DND-41 (cell line): Measurements from ENCODE around the gene ZNF550.
"Not testable (repeated sequence)": the region's sequence is repeated elsewhere in the genome, so short reads cannot be mapped to it uniquely, and the experiment has no call there.

Source experiments
- ATAC-seq: fragments of 200-7000 bp; cut with Tn5 transposase; 3 replicates; pipeline ENCODE4 v1.9.1; 2021; ENCODE audit warnings: low read depth; ENCODE audit not compliant: insufficient read depth
- DNase-seq: peaks from one replicate; pipeline ENCODE4 v3.0.0-alpha.2; 2020
- H2AFZ ChIP-seq: 2 replicates; pipeline ENCODE4 v1.6.0; 2012; ENCODE audit warnings: low read depth, low read length
- H3K27ac ChIP-seq: 2 replicates; pipeline ENCODE4 v1.5.1; 2012; ENCODE audit warnings: low read length, inconsistent platforms
- H3K27me3 ChIP-seq: fragments of 200-600 bp; sonication (generic); 2 replicates; pipeline ENCODE4 v1.6.0; 2012; ENCODE audit warnings: low read length, mild to moderate bottlenecking, inconsistent platforms; ENCODE audit not compliant: insufficient read depth, poor library complexity
- H3K36me3 ChIP-seq: 2 replicates; pipeline ENCODE4 v1.5.1; 2012; ENCODE audit warnings: low read length, inconsistent platforms; ENCODE audit not compliant: insufficient read depth
- H3K4me1 ChIP-seq: 2 replicates; pipeline ENCODE4 v1.5.1; 2012; ENCODE audit warnings: mild to moderate bottlenecking, low read length; ENCODE audit not compliant: insufficient read depth
- H3K4me2 ChIP-seq: 2 replicates; pipeline ENCODE4 v1.6.0; 2012; ENCODE audit warnings: mild to moderate bottlenecking, moderate library complexity, low read length, inconsistent platforms; ENCODE audit not compliant: insufficient read depth
- H3K4me3 ChIP-seq, 2 experiments: fragments of 200-600 bp in 1 of 2; shearing (Covaris generic) in 1 of 2; 2 replicates each; pipeline ENCODE4 v1.5.1; 2012 to 2016; ENCODE audit warnings: inconsistent platforms in 2 of 2, low read length in 2 of 2, mild to moderate bottlenecking in 2 of 2, low read depth in 1 of 2, moderate library complexity in 1 of 2
- H3K79me2 ChIP-seq: 2 replicates; pipeline ENCODE4 v1.6.0; 2012; ENCODE audit warnings: low read length, inconsistent platforms; ENCODE audit not compliant: insufficient read depth
- H3K9ac ChIP-seq: 2 replicates; pipeline ENCODE4 v1.6.0; 2012; ENCODE audit warnings: low read depth, mild to moderate bottlenecking, inconsistent platforms, low read length, moderate library complexity
- H3K9me3 ChIP-seq: 2 replicates; pipeline ENCODE4 v1.5.1; 2012; ENCODE audit warnings: low read length, moderate library complexity, mild to moderate bottlenecking, inconsistent platforms; ENCODE audit not compliant: insufficient read depth, severe bottlenecking
- H4K20me1 ChIP-seq: 2 replicates; pipeline ENCODE4 v1.6.0; 2012; ENCODE audit warnings: low read length; ENCODE audit not compliant: insufficient read depth
- EZH2 ChIP-seq: IDR thresholded peaks from 3 replicates; pipeline ENCODE4 v1.6.1; 2012; ENCODE audit warnings: borderline replicate concordance, low read depth, mild to moderate bottlenecking, moderate library complexity, low read length, inconsistent platforms; ENCODE audit not compliant: severe bottlenecking
- TF ChIP-seq, protein P1 (sequence below): IDR thresholded peaks from 2 replicates; pipeline ENCODE4 v1.5.1; 2012; ENCODE audit warnings: borderline replicate concordance, low read length, moderate library complexity, mild to moderate bottlenecking; ENCODE audit not compliant: poor library complexity, severe bottlenecking; ENCODE audit errors: extremely low read depth

Gene ZNF550

DNA sequence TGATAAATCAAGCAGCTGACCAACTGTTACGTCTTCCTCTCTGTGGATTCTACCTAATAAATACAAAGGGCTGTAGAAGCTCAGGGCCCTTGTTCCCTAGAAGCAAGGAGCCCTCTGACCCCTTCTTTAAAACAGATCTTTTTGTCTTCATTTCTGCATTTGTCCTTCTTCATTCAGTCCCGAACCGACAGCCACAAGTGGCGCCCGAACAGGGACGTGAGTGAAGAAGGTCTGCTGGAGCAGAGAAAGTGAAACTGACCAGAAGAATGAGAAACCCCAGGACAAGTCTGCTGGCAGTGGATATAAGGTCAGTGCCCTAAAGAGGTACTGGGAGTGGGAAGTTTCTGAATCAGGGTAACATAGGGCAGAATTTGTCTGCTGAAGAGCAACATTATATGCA lies 46.8 kb downstream of the ZNF550 start:
- Histone ChIP-seq H3K9me3 (peaks cover 48% of the 10 kb centered on the region), H2AFZ (no peak overlapping the region), H3K27ac (no peak overlapping the region), H3K4me1 (no peaks in the 10 kb centered on the region), H4K20me1 (no peaks in the 10 kb centered on the region), H3K4me3 (no peak overlapping the region), H3K9ac (no peak overlapping the region), H3K79me2 (no peaks in the 10 kb centered on the region), H3K4me2 (no peak overlapping the region), H3K27me3 (no peaks in the 10 kb centered on the region), H3K36me3 (peaks cover 35% of the 10 kb centered on the region)
- DNase-seq (peak; percentile 56), ATAC-seq (no peak)
- TF ChIP-seq EZH2: no peak

DNA sequence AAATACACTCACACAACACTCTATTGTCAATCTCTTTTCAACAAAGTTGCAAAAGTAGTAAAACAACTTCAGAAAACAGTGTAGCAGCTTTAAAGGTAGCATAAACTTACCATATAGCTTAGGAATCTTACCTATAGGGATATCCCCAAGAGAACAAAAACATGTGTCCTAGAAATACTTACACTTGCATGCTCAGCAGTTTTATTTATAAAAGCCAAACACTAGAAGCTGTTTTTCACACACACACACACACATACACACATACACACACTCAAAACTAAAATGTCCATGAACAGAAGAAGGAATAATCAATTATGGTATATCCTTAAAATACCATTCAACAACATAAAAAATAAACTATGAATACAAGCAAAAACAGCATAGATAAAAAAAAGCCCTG lies 48.2 kb downstream of the ZNF550 start:
- no peak for DNase-seq
- TF ChIP-seq, protein P1, sequence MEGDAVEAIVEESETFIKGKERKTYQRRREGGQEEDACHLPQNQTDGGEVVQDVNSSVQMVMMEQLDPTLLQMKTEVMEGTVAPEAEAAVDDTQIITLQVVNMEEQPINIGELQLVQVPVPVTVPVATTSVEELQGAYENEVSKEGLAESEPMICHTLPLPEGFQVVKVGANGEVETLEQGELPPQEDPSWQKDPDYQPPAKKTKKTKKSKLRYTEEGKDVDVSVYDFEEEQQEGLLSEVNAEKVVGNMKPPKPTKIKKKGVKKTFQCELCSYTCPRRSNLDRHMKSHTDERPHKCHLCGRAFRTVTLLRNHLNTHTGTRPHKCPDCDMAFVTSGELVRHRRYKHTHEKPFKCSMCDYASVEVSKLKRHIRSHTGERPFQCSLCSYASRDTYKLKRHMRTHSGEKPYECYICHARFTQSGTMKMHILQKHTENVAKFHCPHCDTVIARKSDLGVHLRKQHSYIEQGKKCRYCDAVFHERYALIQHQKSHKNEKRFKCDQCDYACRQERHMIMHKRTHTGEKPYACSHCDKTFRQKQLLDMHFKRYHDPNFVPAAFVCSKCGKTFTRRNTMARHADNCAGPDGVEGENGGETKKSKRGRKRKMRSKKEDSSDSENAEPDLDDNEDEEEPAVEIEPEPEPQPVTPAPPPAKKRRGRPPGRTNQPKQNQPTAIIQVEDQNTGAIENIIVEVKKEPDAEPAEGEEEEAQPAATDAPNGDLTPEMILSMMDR: no peak
- no peak for TF ChIP-seq EZH2
- H3K36me3 ChIP-seq: peaks cover 48% of the 10 kb centered on the region
- no peak for ATAC-seq
- H3K79me2 ChIP-seq: no peaks in the 10 kb centered on the region
- no peaks in the 10 kb centered on the region for H3K4me1 ChIP-seq
- no peak overlapping the region for H3K27ac ChIP-seq
- H3K27me3 ChIP-seq: no peaks in the 10 kb centered on the region
- no peak overlapping the region for H3K4me2 ChIP-seq
- H4K20me1 ChIP-seq: no peaks in the 10 kb centered on the region
- no peak overlapping the region for H3K4me3 ChIP-seq
- H3K9me3 ChIP-seq: peaks cover 57% of the 10 kb centered on the region
- no peak overlapping the region for H2AFZ ChIP-seq
- H3K9ac ChIP-seq: no peak overlapping the region

DNA sequence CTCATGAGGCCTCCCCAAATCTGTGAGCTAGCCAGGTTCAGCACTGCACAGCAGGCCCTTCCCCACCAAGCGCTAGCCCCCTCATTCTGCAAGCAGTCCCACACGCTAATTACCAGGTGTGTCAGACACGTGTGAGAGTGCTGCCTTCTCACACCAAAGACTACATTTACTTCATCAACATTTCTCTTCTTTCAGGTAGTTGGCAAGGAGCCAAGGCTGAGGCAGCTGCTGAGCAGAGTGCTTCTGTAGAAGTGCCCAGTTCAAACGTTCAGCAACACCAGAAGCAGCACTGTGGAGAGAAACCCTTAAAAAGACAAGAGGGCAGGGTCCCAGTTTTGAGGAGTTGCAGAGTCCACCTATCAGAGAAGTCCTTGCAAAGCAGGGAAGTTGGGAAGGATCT lies 53.5 kb downstream of the ZNF550 start:
- H3K36me3 ChIP-seq: peaks cover 66% of the 10 kb centered on the region
- no peak overlapping the region for H3K27ac ChIP-seq
- no peak overlapping the region for H3K9ac ChIP-seq
- DNase-seq (no peak), ATAC-seq (no peak)
- no peak overlapping the region for H3K4me2 ChIP-seq
- H3K27me3 ChIP-seq: no peaks in the 10 kb centered on the region
- H3K79me2 ChIP-seq: peaks cover 28% of the 10 kb centered on the region
- H2AFZ ChIP-seq: no peak overlapping the region
- no peaks in the 10 kb centered on the region for H4K20me1 ChIP-seq
- no peak overlapping the region for H3K4me3 ChIP-seq
- no peak for TF ChIP-seq EZH2
- TF ChIP-seq, protein P1: no peak
- H3K4me1 ChIP-seq: peaks cover 5% of the 10 kb centered on the region
- H3K9me3 ChIP-seq: peaks cover 53% of the 10 kb centered on the region

DNA sequence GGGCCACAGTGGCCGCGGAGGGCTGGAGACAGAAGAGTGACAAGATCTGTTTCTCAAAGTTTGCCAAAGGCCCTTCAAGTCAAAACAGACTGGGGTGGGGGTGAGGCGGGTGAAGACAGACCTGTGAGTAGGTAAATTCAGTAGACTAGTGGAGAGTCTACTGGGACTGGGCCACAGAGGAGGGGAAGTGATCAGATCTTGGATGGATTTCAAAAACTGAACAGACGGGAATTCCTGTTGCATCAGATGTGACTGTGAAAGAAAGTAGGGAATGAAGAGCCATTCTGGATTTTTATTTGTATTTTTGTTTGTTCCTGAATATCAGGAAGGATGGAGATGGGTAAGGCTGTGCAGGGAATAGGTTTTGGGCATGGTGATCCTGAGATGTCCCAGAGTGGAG lies 59.3 kb downstream of the ZNF550 start:
- DNase-seq, H2AFZ ChIP-seq, ATAC-seq, H4K20me1 ChIP-seq, H3K27me3 ChIP-seq: not testable (repeated sequence)
- peaks cover 37% of the 10 kb centered on the region for H3K9me3 ChIP-seq
- peak overlapping the region; percentile 17; the same call in 1 of the 2 replicates for H3K27ac ChIP-seq
- peaks cover 20% of the 10 kb centered on the region for H3K4me1 ChIP-seq
- peak overlapping the region; percentile 65 for H3K9ac ChIP-seq
- H3K36me3 ChIP-seq: peaks cover 44% of the 10 kb centered on the region
- H3K4me3 ChIP-seq: peak overlapping the region; percentile 37 to 57; a peak in 3 of 4 replicates
- H3K79me2 ChIP-seq: peaks cover 39% of the 10 kb centered on the region
- peak overlapping the region; percentile 68 for H3K4me2 ChIP-seq

DNA sequence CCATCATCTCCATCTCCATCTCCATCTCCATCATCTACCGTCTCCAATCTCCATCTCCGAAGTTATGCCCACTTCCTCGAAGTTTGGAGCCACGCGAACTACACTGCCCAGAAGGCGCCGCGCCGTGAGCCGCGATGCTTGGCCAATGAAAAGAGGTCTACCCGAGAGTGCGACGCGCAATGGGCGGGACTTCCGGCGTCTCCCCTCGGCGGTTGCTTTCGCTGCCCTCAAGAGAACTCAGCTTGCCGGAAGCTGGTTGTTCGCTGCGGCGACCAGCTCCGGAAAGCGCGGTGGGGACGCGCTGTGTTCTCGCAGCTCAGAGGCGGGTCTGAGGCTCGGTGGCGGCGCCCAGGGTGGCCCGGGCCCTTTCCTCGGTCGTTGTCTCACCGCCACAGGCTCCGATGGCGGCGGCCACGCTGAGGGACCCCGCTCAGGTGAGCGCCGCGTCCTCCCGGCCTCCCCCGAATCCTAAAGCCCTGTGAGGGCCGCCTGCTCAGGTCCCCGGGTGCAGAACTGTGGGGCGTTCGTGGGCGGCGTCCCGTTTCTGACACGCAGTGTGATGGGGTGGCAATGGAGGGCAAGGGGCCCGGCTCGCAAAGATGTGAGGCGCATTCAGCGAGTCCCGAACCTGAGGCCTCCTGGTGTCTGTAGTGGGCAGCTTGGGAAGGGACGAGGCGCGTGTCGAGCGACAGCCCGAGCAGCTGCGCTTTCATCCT lies 59.8 kb downstream of the ZNF550 start, which contains the start of gene ZNF773:
Gene ZNF773 (plus strand): TSS at position 259 of the 716 bp plus-strand sequence. CDS start 143 bp downstream, at position 402.
- H4K20me1 ChIP-seq, H3K27me3 ChIP-seq: not testable (repeated sequence)
- DNase-seq (peak; percentile 98), ATAC-seq (peak; percentile 98)
- peak within 1 kb of the TSS; percentile 37 to 61; a peak in 3 of 4 replicates for H3K4me3 ChIP-seq
- peaks cover 39% of the 10 kb centered on the region for H3K79me2 ChIP-seq
- peak within 1 kb of the TSS; percentile 72 for H3K27ac ChIP-seq
- peak within 1 kb of the TSS; percentile 75 for H2AFZ ChIP-seq
- peaks cover 38% of the 10 kb centered on the region for H3K36me3 ChIP-seq
- H3K4me2 ChIP-seq: peak within 1 kb of the TSS; percentile 68
- peak within 1 kb of the TSS; percentile 65 for H3K9ac ChIP-seq
- H3K4me1 ChIP-seq: peaks cover 20% of the 10 kb centered on the region
- H3K9me3 ChIP-seq: peaks cover 37% of the 10 kb centered on the region

DNA sequence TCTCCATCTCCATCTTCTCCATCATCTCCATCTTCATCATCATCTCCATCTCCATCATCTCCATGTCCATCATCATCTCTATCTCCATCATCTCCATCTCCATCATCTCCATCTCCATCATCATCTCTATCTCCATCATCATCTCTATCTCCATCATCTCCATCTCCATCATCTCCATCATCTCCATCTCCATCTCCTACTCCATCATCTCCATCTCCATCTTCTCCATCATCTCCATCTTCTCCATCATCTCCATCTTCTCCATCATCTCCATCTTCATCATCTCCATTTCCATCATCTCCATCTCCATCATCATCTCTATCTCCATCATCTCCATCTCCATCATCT lies 60.4 kb downstream of the ZNF550 start:
- peak overlapping the region; percentile 67 for H2AFZ ChIP-seq
- peak overlapping the region; percentile 52 for H3K4me2 ChIP-seq
- peaks cover 35% of the 10 kb centered on the region for H3K9me3 ChIP-seq

More for the DNA sequence above, 60.4 kb downstream of the ZNF550 start:
- not testable (repeated sequence) for DNase-seq, ATAC-seq, H3K27me3 ChIP-seq, H4K20me1 ChIP-seq, H3K9ac ChIP-seq, H3K27ac ChIP-seq
- Histone ChIP-seq H3K4me3 (peak overlapping the region in 1 of 2 experiments; percentile 61; a peak in 2 of 4 replicates), H3K36me3 (peaks cover 37% of the 10 kb centered on the region), H3K79me2 (peaks cover 39% of the 10 kb centered on the region), H3K4me1 (peaks cover 20% of the 10 kb centered on the region)
